HG03159 (cell line): Measurements from ENCODE around the gene GALNT10.

Source experiments
- ATAC-seq: cut with Tn5 transposase; IDR thresholded peaks from one replicate; pipeline ENCODE4 v1.9.1; 2021; ENCODE audit warnings: mild to moderate bottlenecking, moderate library complexity; ENCODE audit not compliant: unreplicated experiment

GALNT10 gene

GRCh38 chr5:154317916-154318315, 127.4 kb downstream of the GALNT10 start:
- no peak for ATAC-seq

GRCh38 chr5:154318691-154319090, 128.2 kb downstream of the GALNT10 start:
- ATAC-seq: no peak

- ATAC-seq: no peak
These were observed 129.2 kb downstream of the GALNT10 start for GRCh38 chr5:154319736-154320135.

GRCh38 chr5:154320224-154321089, 129.9 kb downstream of the GALNT10 start:
- no peak for ATAC-seq

- no peak for ATAC-seq
These were observed 131.0 kb downstream of the GALNT10 start for GRCh38 chr5:154321546-154321945.

GRCh38 chr5:154324033-154324432, 133.5 kb downstream of the GALNT10 start:
- no peak for ATAC-seq

GRCh38 chr5:154325566-154325965, 135.0 kb downstream of the GALNT10 start:
- ATAC-seq: no peak

- ATAC-seq: no peak
These were observed 138.5 kb downstream of the GALNT10 start for GRCh38 chr5:154329062-154329461.

GRCh38 chr5:154329519-154330040, 139.0 kb downstream of the GALNT10 start:
- ATAC-seq: no peak

GRCh38 chr5:154330097-154330667, 139.6 kb downstream of the GALNT10 start:
- ATAC-seq: no peak

GRCh38 chr5:154331232-154331631, 140.7 kb downstream of the GALNT10 start:
- ATAC-seq: no peak

- ATAC-seq: no peak
These were observed 141.4 kb downstream of the GALNT10 start for GRCh38 chr5:154331924-154332323.

- no peak for ATAC-seq
These were observed 141.9 kb downstream of the GALNT10 start for GRCh38 chr5:154332451-154332850.

- ATAC-seq: no peak
These were observed 142.5 kb downstream of the GALNT10 start for GRCh38 chr5:154333016-154333415.

GRCh38 chr5:154334406-154335064, 144.0 kb downstream of the GALNT10 start:
- ATAC-seq: no peak

- ATAC-seq: no peak
These were observed 144.5 kb downstream of the GALNT10 start for GRCh38 chr5:154335065-154335448.

GRCh38 chr5:154341620-154342019, 151.1 kb downstream of the GALNT10 start:
- no peak for ATAC-seq

GRCh38 chr5:154342211-154342610, 151.7 kb downstream of the GALNT10 start:
- ATAC-seq: no peak

- ATAC-seq: no peak
These were observed 152.4 kb downstream of the GALNT10 start for GRCh38 chr5:154342963-154343362.

- no peak for ATAC-seq
These were observed 153.9 kb downstream of the GALNT10 start for GRCh38 chr5:154344461-154344860.

- ATAC-seq: peak; percentile 71
These were observed 154.9 kb downstream of the GALNT10 start for GRCh38 chr5:154345255-154345952.
